BE2C (cell line): Measurements from ENCODE around the gene AP2A1.

Source experiments
- DNase-seq: peaks from one replicate; pipeline ENCODE4 v3.0.0-alpha.2; 2020
- H3K27me3 ChIP-seq: fragments of 250-450 bp; sonication (Bioruptor Pico); 2 replicates; pipeline ENCODE4 v1.5.1; 2020; ENCODE audit warnings: mild to moderate bottlenecking
- H3K36me3 ChIP-seq: fragments of 250-450 bp; sonication (Bioruptor Pico); 2 replicates; pipeline ENCODE4 v1.5.1; 2020; ENCODE audit warnings: mild to moderate bottlenecking
- H3K4me1 ChIP-seq: fragments of 250-450 bp; sonication (Bioruptor Pico); 2 replicates; pipeline ENCODE4 v1.5.1; 2020
- H3K4me3 ChIP-seq: 2 replicates; pipeline ENCODE4 v1.5.1; 2011; ENCODE audit warnings: low read depth, low read length
- H3K9me3 ChIP-seq: fragments of 250-450 bp; sonication (Bioruptor Pico); 2 replicates; pipeline ENCODE4 v1.5.1; 2020
- TF ChIP-seq, protein P1 (sequence below): IDR thresholded peaks from 2 replicates; pipeline ENCODE4 v1.5.1; 2012; ENCODE audit warnings: mild to moderate bottlenecking, low read depth, low read length

The AP2A1 gene

DNA sequence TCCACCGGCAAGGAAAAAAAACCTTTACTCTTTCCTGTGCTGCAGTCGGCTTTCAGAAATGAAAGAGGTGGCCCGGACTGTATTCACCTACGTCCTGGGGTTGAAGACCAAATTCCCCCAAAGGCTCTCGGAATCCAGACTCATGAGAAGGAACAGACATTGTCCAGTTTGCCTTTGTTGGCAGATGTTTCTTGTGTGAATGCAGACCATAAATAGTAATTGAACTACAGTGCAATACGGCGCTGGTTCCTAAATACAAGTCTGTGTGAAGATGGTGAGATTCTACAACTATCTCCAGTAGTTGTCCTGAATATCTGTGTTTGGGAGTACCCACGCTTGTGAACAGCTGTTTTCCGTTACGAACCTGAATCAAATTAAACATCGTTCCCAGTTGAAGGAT, 72.9 kb downstream of the AP2A1 start:
- TF ChIP-seq, protein P1, sequence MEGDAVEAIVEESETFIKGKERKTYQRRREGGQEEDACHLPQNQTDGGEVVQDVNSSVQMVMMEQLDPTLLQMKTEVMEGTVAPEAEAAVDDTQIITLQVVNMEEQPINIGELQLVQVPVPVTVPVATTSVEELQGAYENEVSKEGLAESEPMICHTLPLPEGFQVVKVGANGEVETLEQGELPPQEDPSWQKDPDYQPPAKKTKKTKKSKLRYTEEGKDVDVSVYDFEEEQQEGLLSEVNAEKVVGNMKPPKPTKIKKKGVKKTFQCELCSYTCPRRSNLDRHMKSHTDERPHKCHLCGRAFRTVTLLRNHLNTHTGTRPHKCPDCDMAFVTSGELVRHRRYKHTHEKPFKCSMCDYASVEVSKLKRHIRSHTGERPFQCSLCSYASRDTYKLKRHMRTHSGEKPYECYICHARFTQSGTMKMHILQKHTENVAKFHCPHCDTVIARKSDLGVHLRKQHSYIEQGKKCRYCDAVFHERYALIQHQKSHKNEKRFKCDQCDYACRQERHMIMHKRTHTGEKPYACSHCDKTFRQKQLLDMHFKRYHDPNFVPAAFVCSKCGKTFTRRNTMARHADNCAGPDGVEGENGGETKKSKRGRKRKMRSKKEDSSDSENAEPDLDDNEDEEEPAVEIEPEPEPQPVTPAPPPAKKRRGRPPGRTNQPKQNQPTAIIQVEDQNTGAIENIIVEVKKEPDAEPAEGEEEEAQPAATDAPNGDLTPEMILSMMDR = no peak
- no peak for DNase-seq
- peaks cover 30% of the 10 kb centered on the region for H3K36me3 ChIP-seq
- H3K4me1 ChIP-seq = no peaks in the 10 kb centered on the region
- no peaks in the 10 kb centered on the region for H3K27me3 ChIP-seq
- H3K9me3 ChIP-seq = no peaks in the 10 kb centered on the region
- no peak overlapping the region for H3K4me3 ChIP-seq

DNA sequence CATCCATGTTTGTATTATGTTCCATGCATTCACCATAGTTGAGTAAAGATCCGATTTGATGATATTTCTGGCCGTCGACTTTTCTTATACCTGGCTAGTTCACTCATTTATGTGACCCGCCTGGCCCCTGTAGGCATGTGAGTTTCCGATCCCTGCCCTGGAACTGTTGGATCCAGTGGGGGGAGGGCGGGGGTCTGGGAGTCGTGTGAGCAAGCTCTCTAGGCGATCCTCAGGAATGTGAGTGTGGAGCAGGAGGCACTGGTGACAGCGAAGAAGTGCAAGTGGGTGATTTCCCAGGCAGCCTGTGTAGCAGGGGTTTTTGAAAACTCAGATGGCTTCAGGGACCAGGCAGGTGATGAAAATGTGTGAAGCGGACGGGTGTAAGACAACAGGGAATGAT, 73.5 kb downstream of the AP2A1 start:
- no peaks in the 10 kb centered on the region for H3K27me3 ChIP-seq
- no peaks in the 10 kb centered on the region for H3K9me3 ChIP-seq
- H3K4me1 ChIP-seq = no peaks in the 10 kb centered on the region
- peaks cover 24% of the 10 kb centered on the region for H3K36me3 ChIP-seq
- H3K4me3 ChIP-seq = no peak overlapping the region
- TF ChIP-seq, protein P1 = no peak
- DNase-seq = no peak

DNA sequence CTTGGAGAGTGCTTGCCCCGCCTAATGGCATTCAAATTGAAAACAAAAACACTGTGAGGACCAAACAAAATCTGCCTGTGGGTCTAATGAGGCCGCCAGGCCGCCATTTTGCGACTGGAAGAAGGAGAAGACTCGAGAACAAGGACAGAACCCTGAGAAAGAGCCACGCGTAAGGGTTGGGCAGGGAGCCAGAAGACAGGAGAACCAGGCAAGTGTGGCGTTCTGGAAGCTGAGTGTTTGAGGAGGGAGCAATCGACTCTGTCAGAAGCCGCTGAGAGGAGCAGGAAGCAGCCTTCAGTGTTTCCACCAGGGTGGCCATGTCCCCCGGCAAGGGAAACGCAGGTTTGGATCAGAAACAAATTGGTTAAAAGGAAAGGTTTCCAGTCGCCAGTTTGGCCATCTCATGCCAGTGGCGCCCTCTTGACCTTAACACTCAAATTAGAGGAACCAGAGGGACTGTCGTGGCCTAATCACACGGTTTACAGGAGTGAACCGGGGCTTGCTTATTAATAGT, 74.0 kb downstream of the AP2A1 start:
- no peak for DNase-seq
- Histone ChIP-seq H3K27me3 (no peaks in the 10 kb centered on the region), H3K9me3 (no peaks in the 10 kb centered on the region), H3K36me3 (peaks cover 23% of the 10 kb centered on the region), H3K4me1 (no peaks in the 10 kb centered on the region), H3K4me3 (no peak overlapping the region)
- TF ChIP-seq, protein P1 = no peak

DNA sequence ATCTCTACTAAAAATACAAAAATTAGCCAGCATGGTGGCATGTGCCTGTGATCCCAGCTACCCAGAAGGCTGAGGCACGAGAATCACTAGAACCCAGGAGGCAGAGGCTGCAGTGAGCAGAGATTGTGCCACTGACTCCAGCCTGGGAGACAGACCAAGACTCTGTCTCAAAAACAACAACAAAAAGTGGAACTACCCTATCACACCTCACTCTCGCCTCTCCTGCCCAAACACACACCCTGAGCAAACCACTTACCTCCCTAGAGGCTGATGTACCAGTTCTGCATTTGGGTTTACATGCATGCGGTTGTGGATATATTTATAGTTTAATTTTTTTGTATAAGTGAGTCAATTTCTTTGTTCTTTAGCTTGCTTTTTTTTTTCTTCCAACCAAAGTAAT, 76.5 kb downstream of the AP2A1 start:
- peaks cover 12% of the 10 kb centered on the region for H3K36me3 ChIP-seq
- no peaks in the 10 kb centered on the region for H3K27me3 ChIP-seq
- TF ChIP-seq, protein P1 = no peak
- no peak overlapping the region for H3K4me3 ChIP-seq
- DNase-seq = no peak
- no peaks in the 10 kb centered on the region for H3K4me1 ChIP-seq
- no peaks in the 10 kb centered on the region for H3K9me3 ChIP-seq

DNA sequence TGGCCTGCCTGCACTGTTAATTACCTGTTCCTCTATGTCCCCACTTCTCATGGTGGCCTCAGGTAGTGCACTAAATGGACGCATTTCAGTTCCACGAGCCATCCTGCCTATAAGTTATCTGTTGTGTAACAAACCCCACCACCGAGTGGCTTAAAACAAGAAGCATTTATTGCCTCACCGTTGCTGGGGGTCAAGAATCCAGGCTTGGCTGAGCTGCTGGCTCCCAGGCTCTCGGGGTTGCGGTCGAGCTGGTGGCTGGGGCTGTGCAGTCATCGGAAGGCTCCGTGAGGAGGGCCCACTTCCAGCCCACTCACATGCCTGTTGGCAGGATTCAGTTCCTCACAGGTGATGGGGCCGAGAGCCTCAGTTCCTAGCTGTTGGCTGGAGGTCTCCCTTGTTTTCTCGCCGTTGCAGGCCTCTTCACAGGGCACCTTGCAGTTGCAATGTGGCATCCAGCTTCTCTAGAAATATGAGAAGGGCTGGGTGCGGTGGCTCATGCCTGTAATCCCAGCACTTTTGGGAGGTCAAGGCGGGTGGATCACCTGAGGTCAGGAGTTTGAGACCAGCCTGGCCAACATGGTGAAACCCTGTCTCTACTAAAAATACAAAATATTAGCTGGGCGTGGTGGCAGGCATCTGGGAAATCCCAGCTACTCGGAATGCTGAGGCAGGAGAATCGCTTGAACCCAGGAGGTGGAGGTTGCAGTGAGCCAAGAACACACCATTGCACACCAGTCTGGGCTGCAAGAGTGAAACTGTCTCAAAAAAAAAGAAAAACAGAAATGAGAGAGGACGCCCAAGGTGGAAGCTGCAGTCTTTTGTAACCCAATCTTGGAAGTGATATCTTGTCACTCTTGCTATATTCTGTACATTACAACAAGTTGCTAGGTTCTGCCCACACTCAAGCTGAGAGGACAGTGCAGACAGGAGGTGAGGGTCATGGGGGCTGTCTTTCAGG, 77.6 kb downstream of the AP2A1 start:
- H3K4me1 ChIP-seq = no peaks in the 10 kb centered on the region
- DNase-seq = no peak
- no peaks in the 10 kb centered on the region for H3K27me3 ChIP-seq
- H3K4me3 ChIP-seq = no peak overlapping the region
- TF ChIP-seq, protein P1 = no peak
- peaks cover 4% of the 10 kb centered on the region for H3K36me3 ChIP-seq
- no peaks in the 10 kb centered on the region for H3K9me3 ChIP-seq

DNA sequence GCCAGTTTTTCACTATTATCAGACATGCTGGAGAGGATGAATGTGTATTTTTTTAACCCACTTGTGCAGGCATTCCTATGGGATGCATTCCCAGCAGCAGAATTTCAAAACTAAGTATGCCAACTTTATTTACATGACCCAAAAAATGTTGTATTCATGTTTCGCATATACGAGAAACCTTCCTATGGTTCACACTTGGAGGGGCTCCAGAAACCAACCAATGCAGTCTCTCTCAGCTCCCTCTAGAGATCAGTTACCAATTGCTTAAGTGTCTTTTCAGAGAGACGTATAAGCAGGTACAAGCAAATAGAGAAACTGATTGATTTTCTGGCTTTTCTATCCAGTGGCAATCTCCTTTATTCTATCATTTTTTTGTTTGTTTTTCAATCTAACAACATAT, 78.6 kb downstream of the AP2A1 start:
- Histone ChIP-seq H3K4me3 (no peak overlapping the region), H3K27me3 (no peaks in the 10 kb centered on the region), H3K4me1 (0 out of 2 replicates have a peak, but pooled peaks cover 2% of the 10 kb centered on the region), H3K9me3 (no peaks in the 10 kb centered on the region), H3K36me3 (no peaks in the 10 kb centered on the region)
- TF ChIP-seq, protein P1 = 0 out of 2 replicates have a peak, but pooled peaks have one; percentile 13
- no peak for DNase-seq
